HG02885 (cell line): ENCODE results near the gene MT1H.
"Not testable (repeated sequence)": the region's sequence is repeated elsewhere in the genome, so short reads cannot be mapped to it uniquely, and the experiment has no call there.

ENCODE experiments used
- ATAC-seq: cut with Tn5 transposase; IDR thresholded peaks from one replicate; pipeline ENCODE4 v1.9.1; 2021; ENCODE audit warnings: mild to moderate bottlenecking; ENCODE audit not compliant: unreplicated experiment, poor library complexity

The MT1H gene

DNA sequence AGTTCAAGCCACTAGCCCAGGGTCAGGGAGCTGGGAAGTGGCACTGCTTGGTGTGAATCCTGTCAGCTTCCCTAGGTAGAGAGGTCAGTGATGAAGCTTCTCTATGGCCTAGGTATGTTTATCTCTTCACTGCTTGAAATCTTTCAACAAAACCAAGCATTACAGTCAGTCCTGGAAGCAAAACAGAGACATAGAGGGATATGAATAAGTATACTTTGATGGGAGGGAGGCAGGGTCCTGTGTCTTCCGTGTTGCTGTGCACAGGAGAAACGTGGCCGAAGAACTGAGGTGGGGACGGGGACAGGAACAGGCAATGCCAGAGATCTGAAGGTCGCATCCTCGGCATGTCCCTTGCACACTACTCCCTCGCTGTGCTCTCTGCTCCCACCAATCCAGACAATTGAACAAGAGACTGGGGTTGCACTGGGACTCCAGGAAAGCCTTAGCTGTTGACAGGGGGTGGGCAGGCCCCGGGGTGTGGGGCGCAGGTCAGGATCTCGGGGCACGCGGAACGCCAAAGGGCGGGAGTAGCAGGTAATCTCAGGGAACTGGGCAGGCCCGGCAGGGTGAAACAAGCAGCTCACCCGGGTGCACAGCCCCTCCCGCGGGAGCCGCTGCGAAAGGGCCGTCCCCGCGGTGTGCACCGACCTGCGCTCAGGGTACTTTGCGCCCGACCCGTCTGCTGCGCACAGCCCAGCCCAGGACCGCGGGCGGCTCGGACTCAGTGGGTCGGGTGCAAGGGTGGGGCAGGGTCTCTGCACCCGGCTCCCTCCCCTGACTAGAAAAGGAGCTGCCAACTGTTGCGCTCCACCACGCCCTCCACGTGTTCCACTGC, at the start of gene MT1H:
Gene MT1H, plus strand, starts transcription at position 810 of the 835 bp plus-strand sequence. CDS start 71 bp downstream, outside the sequence.
- ATAC-seq: no peak

DNA sequence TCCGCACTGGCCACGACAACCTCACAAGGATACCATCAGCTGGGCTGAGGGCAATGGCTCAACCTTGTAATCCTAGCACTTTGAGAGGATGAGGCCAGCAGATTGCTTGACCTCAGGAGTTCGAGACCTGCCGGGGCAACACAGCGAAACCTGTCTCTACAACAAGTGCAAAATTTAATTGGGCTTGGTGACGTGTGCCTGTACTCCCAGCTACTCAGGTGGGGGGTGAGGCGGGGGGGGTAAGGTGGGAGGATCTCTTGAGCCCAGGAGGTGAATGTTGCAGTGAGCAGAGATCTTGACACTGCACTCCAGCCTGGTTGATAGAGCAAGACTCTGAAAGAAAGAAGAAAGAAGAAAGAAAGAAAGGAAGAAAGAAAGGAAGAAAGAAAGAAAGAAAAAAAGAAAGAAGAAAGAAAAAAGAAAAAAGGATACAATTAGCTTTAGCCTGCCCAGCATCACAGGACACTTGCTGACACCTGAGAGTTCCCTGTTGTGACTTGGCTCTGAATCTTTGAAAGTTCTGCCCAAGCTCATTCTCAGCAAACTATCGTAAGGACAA, 49.2 kb upstream of the MT1H start:
- no peak for ATAC-seq

DNA sequence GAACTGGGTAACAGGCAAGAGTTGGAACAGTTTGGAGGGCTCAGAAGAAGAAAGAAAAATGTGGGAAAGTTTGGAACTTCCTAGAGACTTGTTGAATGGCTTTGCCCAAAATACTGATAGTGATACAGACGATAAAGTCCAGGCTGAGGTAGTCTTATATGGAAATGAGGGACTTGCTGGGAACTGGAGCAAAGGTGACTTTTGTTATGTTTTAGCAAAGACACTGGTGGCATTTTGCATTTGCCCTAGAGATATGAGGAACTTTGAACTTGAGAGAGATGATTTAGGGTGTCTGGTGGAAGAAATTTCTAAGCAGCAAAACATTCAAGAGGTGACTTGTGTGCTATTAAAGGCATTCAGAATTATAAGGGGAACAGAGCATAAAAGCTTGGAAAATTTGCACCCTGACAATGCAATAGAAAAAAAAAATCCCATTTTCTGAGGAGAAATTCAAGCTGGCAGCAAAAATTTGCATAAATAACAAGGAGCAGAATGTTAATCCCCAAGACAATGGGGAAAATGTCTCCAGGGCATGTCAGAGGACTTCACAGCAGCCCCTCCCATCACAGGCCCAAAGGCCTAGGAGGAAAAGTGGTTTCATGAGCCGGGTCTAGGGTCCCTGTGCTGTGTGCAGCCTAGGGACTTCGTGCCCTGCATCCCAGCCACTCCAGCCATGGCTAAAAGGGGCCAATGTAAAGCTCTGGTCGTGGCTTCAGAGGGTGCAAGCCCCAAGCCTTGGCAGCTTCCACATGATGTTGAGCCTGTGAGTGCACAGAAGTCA, 47.8 kb upstream of the MT1H start:
- ATAC-seq: not testable (repeated sequence)

DNA sequence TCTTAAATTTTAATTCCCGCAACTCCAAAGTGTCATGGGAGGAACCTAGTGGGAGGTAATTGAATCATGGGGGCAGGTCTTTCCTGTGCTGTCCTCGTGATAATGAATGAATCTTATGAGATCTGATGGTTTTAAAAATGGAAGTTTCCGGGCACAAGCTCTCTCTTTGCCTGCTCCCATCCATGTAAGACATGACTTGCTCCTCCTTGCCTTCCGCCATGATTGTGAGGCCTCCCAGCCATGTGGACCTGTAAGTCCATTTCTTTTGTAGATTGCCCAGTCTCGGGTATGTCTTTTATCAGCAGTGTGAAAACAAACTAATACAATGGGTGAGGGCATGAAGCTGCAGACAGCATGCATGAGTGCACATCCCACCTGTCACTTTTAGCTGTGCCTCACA, 46.4 kb upstream of the MT1H start:
- ATAC-seq: not testable (repeated sequence)

DNA sequence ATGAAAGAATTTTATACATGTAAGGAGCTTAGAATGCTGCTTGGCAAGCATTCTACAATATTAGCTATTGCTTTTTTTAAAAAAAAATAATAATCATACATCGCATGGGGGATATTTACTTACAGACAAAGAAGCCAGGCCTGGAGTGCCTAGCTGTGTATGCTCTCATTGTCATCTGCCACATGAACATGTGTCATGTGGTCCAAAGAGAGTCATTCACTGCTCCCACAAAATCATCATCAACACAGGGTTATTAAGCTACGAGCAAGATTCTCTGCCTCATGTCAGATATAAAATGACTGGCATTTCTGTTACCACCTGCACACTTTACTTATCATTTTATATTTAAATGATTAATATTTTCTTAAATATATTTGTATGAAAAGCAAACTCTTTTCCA, 46.0 kb upstream of the MT1H start:
- no peak for ATAC-seq

DNA sequence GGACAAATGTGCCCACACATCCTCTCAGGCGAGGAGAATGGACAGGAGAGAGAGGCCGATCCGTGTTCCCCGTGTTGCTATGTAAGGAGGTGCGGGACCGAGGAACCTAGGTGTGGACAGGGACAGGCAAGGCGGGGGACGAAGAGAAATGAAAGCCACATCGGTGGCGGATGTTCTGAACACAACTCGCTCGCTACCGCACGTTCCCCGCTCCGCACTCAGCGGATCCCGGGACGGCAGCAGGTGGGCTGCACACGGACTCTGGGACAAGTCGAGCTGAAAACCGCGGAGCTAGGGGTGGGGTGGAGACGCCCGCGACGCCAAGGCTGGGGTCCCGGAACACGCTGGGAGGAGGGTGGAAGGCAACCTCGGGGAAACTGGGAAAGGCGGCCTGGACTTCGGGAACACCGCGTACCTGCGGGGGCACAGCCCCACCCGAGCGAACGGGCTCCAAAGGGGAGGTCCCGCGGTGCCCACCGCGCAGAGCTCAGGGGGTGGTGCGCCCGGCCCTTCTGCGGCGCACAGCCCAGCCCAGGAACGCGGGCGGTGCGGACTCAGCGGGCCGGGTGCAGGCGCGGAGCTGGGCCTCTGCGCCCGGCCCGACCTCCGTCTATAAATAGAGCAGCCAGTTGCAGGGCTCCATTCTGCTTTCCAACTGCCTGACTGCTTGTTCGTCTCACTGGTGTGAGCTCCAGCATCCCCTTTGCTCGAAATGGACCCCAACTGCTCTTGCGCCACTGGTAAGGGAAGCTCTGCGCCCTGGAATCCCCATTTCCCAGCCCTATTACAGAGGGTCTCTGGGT, 44.3 kb upstream of the MT1H start, which contains the start of gene MT1E:
Gene MT1E, plus strand, starts transcription at position 642 of the 803 bp plus-strand sequence. Its CDS starts 71 bp downstream, at position 713.
- ATAC-seq: no peak

DNA sequence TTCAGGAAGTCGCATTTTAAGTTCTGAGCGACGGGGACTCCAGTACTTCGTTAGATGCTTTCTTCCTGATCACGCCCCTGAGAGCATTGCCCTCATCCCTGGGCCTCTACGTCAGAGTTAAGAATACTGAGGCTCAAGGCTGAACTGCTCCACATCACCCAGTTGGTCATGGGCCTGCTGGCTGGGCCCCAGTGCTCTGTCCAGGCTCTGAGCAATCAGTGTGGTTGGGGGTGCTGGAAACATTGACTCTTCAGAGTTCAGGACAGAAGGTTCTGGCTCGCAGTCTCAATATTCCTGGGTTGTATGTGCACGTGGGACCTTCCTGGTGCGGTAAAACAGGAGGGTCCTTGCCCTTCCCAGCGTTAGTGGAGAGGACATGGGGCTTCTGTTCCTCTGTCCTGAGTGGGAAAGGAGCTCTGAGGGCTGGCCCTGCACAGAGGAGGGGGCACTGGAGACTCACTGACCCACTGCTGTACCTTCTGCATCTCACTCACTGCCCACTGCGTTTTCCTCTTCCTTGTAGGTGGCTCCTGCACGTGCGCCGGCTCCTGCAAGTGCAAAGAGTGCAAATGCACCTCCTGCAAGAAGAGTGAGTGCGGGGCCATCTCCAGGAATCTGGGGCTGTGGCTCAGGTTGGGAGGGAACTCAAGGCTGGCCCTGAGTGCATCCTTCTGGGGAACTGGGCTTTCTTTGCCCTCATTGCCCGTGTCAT, 43.5 kb upstream of the MT1H start:
- ATAC-seq: no peak

DNA sequence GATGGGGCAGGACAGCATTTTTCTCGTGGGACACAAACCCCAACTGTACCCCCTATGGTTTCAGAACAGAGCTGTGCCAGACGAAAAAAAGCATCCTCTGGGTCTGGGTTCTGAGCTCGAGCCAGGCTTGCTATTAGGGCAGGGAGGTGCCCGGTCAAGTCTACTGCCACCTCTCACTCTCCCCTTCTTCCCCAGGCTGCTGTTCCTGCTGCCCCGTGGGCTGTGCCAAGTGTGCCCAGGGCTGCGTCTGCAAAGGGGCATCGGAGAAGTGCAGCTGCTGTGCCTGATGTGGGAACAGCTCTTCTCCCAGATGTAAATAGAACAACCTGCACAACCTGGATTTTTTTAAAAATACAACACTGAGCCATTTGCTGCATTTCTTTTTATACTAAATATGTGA, 42.9 kb upstream of the MT1H start:
- no peak for ATAC-seq

DNA sequence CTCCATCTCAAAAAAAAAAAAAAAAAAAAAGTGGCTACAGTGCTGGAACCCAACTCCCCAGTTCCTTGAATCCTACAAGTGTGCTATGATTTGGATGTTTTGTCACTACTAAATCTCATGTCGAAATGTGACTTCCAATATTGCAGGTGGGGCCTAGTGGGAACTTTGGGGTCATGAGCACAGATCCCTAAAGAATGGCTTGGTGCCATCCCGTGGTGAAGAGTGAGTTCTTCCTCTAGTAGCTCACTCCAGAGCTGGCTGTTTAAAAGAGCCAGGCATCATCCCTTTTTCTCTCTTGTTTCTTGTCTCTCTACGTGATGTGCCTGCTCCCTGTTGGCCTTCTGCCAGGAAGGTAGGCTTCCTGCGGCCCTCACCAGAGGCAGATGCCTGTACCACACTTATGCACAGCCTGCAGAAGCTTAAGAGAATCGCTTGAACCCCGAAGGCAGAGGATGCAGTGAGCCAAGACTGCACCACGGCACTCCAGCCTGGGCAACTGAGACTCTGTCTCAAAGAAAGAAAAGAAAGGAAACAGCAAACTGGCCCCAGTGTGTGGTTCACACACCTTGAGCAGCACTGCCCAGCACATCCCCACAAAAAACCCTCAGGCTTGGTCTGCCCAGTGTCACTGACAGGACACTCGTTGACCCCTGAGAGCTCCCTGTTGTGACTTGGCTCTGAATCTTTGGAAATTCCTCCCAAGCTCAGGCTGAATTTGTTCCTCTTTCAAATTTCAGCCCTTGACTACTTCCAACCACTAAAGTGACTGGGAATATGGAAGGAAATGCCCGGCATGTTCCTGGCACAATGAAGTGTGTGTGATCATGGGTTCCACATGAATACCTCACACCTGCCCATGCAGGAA, 40.9 kb upstream of the MT1H start:
- ATAC-seq: no peak

DNA sequence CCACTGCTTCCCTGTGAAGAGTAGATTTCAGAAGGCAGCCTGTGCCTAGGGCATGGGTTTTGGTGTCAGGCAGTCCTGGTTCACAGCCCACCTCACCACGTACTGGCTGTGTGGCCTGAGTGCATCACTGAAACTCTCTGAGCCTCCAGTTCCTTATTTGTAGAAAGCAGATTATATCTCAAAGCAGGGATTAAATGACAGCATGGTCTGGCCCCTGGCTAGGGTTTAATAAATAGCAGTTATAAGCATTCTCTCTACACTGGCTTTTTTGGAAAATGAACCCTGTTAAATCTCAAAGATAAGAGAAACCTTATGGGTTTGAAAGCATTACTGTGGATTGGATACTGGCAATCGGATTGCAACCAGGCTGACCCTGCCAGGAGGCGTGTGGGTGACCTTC, 40.1 kb upstream of the MT1H start:
- no peak for ATAC-seq

DNA sequence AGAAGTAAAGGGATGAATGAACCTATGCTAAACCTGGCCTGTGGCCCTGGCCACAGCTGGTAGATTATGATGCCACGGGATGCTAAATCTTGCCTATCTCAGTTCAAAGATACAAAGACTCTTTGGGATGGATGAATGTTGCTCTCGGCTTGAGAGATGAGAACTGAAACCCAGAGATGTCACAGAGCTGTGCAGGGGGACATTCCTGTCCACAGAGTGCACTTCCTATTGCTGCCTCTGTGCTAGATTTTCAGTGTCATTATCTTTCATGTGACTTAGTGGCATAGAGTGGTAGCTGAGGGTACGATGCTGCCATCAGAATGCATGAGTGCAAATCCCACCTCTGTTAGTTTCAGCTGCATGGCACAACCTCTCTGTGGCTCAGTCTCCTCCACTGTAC, 39.5 kb upstream of the MT1H start:
- peak; percentile 89 for ATAC-seq

DNA sequence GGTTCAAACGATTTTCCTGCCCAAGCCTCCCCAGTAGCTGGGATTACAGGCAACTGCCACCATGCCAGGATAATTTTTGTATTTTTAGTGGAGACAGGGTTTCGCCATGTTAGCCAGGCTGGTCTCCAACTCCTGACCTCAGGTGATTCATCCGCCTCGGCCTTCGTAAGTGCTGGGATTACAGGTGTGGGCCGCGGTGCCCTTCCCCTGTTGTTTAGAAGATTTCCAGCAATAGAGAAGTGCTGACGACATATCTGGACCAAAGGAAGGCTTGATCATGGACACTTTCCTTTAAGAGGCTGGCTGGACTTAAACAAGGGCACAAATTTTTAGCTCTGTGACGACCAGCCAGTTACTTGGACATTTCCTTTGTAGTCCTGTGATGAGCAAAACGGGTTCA, 38.4 kb upstream of the MT1H start:
- ATAC-seq: no peak

DNA sequence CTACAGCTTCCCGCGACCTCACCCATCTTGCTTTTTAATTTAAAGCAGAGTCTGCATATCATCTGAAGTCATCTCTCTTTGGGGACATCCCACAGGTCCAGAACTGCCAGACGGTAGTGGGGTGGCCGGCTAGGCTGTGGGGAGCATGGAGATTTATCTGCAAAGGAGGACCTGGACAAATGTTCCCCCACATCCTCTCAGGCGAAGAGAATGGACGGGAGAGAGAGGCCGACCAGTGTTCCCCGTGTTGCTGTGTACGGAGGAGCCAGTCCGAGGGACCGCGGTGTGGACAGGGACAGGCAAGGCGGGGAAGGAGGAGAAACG, 37.8 kb upstream of the MT1H start:
- ATAC-seq: no peak

DNA sequence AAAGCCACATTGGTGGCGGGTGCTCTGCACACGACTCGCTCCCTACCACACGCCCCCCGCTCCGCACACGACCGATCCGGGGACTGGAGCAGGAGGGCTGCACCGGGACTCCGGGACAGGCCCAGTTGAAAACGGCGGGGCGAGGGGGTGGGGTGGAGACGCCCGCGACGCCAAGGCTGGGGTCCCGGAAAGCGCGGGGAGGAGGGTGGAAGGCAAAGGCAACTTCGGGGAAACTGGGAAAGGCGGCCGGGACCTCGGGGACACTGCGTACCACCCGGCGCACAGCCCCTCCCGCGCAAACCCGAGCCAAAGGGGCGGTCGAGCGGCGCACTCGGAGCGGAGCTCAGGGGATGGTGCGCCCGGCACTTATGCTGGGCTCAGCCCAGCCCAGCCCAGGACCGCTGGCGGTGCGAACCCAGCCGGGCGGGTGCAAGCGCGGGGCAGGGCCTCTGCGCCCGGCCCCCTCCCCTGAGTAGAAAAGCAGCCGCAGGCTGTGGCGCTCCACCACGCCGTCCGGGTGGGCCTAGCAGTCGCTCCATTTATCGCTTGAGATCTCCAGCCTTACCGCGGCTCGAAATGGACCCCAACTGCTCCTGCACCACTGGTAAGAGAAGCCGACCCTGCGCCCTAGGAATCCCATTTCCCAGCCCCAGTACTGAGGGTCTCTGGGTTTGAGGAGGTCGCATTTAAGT, 37.3 kb upstream of the MT1H start, which contains the start of gene MT1M:
Gene MT1M, plus strand, starts transcription at position 504 of the 692 bp plus-strand sequence. Its CDS starts 73 bp downstream, at position 577.
- ATAC-seq: no peak

DNA sequence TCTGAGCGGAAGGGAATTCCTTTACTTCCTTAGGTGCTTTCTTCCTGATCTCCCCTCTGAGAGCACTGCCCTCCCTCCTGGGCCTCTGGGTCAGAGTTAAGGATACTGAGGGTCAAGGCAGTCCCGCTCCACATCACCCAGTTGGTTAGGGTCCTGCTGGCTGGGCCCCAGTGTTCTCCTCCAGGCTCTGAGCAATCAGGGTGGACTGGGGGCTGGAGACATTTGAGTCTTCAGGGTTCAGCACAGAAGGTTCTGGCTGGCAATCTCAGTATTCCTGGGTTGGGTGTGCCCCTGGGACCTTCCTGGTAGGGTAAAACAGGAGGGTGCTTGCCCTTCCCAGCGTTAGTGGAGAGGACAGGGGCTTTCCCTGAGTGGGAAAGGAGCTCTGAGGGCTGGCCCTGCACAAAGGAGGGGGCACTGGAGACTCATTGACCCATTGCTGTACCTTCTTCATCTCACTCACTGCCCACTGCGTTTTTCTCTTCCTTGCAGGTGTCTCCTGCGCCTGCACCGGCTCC, 36.7 kb upstream of the MT1H start:
- ATAC-seq: no peak

DNA sequence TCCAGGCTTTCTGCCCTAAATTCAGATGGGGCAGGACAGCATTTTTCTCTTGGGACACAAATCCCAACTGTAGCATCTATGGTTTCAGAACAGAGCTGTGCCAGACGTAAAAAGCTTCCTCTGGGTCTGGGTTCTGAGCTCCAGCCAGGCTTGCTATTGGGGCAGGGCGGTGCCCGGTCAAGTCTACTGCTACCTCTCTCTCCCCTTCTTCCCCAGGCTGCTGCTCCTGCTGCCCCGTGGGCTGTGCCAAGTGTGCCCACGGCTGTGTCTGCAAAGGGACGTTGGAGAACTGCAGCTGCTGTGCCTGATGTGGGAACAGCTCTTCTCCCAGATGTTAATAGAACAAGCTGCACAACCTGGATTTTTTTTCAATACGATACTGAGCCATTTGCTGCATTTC, 36.1 kb upstream of the MT1H start:
- no peak for ATAC-seq

DNA sequence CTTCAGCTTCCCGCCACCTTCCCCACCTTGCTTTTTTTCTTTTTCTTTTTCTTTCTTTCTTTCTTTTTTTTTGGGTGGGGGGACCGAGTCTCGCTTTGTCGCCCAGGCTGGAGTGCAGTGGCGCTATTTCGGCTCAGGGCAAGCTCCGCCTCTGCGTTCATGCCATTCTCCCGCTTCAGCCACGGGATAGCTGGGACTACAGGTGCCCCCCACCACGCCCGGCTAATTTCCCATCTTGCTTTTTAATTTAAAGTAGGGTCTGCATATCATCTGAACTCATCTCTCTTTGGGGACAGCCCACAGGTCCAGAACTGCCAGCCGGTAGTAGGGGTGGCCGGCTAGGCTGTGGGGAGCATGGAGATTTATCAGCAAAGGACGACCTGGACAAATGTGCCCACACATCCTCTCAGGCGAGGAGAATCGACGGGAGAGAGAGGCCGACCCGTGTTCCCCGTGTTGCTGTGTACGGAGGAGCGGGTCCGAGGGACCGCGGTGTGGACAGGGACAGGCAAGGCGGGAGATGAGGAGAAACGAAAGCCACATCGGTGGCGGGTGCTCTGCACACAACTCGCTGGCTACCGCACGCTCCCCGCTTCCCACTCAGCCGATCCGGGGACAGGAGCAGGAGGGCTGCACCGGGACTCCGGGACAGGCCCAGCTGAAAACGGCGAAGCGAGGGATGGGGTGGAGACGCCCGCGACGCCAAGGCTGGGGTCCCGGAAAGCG, 34.7 kb upstream of the MT1H start:
- no peak for ATAC-seq
